HS-5 (cell line): Measurements from ENCODE around the gene CCDC116.
A peak's percentile ranks its signal among the peaks of the same experiment; 100 is the strongest.
"Not testable (repeated sequence)": the region's sequence is repeated elsewhere in the genome, so short reads cannot be mapped to it uniquely, and the experiment has no call there.

Experiments
- DNase-seq: peaks from one replicate; pipeline ENCODE4 v3.0.0-alpha.2; 2012; ENCODE audit warnings: low read depth

CCDC116 gene

DNA sequence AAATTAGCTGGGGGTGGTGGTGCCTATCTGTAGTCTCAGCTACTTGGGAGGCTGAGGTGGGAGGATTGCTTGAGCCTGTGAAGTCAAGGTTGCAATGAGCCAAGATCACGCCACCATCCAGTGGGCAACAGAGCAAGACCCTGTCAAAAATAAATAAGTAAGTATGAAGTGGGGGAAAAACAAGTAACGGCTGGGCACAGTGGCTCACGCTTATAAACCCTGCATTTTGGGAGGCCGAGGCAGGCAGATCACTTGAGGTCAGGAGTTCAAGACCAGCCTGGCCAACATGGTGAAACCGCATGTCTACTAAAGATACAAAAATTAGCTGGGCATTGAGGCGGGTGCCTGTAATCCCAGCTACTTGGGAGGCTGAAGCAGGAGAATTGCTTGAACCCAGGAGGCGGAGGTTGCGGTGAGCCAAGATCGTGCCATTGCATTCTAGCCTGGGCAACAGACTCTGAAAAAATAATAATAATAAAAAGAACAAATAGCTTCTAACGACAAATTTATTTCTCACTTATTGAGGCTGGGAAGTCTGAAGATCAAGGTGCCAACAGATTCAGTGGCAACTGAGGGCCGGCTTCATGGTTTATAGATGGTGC is 22.9 kb upstream of the CCDC116 start:
- not testable (repeated sequence) for DNase-seq

DNA sequence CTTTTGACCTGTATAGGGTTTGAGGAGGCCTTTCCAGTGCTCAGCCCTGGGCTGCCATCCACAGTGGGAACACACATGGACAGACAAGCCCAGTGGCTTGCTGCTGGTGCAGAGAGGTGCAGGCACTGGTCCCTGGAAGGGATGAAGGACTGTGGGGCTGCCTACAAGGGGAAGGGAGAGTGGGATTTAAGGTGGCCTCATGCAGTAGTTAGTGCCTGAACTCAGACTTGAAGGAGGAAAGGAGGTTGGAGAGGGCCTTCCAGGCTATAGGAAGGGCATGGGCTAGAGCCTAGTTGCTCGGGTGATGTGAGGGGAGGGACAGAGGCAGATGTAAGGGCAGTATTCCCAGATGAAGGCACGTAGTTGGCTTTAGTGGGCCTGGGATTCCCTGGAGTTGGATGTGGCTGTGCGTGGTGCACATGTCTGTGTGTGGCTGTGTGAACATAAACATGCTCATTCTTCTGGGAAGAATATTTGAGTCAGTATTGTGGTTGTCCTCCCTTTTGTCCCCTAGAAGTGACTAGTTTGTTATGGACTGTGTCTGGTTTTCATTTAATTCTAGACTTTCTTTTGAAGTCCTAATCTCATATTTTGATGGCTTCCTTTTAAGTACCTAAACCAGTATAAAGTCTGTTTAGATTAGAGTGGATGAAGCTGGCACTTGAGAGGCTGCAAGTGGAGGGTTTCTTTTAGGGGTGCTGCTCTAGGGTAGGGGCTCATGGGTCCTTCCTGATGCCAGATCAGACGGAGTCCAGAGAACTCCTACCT is 21.2 kb upstream of the CCDC116 start:
- DNase-seq, result no peak

DNA sequence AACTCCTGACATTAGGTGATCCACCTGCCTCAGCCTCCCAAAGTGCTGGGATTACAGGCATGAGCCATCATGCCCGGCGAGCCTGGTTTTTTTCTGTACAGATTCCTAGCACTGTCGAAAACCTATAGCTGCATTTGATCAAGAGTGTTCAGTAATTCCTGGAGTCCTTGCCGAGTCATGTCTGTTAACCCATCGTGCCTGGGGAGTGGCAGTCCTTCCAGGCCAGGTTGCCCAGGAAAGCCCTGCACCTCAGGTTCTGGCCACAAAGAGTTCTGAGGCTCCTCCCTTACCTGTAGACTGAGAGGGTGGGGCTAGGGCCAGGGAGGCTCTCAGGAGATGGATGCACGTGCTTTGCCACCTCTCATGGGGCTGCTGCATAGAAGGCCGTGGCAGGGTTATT is 19.7 kb upstream of the CCDC116 start:
- no peak for DNase-seq

DNA sequence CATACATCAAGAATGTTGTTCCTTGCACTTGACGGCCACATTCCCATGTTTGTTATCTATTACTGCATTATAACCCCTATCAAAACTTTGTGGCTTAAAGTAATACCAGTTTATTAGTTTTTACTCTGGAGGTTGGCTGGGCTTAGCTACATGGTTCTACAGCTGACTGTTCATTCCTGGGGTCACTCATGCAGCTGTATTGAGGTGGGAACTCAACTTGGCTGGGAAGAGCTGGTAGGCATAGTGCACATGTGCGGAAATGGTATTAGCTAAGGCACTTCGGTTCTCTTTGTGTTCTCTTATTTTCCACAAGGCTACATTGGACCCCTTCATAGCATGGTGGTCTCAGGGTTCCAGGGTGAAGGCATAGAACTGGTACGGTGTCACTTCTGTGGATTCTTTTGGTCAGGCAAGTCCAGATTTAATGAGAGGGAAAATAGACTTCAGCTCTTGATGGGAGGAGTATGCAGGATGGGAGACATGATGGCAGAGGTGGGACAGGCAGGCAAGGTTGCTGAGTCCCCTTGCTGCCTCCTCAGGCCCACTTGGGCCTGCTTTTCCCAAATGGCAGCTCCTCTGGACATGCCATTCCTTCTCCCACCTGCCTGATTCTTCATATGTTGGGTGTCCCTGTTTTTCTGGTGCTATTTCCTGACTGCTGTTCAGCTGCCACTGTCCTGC is 18.9 kb upstream of the CCDC116 start:
- no peak for DNase-seq

DNA sequence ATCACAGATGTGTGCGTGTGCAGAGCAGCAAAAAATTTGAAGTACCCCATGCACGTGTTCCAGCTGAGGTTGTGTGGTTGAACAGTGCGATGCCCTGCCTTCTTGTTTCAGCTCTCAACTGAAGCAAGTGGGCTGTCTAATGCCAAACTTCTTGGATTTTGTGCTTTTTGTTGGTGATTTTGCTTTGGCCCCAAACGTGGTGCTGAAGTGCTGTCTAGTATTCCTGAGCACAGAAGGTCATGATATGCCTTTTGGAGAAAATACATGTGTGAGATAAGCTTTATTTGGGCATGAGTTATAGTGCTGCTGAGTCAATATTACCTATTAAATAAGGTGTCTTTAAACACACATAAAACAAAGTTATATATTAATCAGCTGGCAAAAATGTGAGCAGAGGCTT is 16.8 kb upstream of the CCDC116 start:
- DNase-seq, result no peak

DNA sequence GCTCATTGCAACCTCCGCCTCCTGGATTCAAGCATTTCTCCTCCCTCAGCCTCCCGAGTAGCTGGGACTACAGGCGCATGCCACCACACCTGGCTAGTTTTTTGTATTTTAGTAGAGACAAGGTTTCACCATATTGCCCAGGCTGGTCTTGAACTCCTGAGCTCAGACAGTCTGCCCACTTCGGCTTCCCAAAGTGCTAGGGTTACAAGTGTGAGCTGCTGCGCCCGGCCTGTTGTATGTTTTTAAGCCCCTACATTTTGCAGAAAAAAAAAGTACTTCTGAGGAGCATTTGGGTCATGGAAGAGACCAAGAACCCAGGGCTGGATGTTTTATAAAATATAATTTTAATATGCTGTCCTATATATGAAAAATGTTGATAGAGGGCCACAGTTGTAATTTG is 15.2 kb upstream of the CCDC116 start:
- DNase-seq, result not testable (repeated sequence)

DNA sequence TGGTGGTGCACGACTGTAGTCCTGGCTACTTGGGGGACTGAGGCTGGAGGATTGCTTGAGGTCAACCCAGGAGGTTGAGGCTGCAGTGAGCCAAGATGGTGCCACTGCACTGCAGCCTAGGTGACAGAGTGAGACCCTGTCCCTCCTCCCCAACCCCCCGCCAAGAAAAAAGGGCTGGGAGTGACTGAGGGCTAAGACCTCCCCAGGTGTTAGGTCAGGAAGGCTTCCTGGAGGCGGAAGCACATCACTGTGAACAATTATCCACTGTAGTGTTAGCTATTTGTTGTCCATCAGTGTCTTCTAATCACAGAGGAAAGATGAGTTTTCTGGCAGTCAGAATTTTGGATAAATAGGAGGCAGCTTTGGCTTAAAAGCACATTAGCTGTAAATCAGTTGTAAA is 11.5 kb upstream of the CCDC116 start:
- DNase-seq, result no peak

DNA sequence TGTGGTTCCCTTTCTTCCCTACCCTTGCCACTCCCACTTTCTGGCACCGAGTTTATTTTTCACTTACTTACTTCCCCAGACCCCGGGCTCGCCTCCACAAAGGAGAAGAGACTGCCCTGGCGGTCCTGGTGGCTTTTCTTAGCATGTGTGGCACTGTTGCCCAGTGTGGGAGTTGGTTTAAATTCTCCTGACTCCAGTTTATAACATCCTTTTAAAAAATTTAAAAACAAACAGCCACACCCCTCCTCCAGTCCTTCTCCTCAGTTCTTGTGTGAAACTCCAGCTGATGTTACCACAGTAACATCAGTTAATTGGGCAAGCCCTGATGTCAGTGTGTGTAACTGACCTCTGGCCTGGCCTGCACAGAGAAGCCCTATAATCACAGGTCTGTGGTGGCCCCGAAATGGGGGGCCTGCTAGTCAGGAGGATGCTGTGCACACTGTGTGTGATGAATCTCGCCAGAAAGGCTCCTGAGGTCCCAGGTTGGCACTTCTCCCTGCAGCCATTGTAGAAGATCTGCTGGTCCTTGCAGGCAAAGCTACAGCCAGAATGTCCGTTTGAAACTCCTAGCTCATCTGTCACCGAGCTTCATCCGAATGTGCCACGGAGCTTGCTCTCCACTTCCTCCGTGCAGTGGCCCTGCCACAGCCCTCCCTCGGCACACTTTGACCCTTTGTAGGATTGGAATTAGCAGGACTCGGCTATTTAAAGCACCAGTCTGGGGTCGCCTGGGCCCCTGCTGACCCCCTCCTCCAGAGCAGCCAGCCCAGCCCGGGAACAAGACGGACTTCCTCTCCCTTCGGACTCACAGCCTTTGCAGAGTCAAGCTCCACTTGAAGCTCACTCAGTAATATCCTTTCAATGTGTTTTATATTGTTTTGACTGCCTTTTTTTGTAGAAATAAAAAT is 10.3 kb upstream of the CCDC116 start:
- DNase-seq, result no peak

DNA sequence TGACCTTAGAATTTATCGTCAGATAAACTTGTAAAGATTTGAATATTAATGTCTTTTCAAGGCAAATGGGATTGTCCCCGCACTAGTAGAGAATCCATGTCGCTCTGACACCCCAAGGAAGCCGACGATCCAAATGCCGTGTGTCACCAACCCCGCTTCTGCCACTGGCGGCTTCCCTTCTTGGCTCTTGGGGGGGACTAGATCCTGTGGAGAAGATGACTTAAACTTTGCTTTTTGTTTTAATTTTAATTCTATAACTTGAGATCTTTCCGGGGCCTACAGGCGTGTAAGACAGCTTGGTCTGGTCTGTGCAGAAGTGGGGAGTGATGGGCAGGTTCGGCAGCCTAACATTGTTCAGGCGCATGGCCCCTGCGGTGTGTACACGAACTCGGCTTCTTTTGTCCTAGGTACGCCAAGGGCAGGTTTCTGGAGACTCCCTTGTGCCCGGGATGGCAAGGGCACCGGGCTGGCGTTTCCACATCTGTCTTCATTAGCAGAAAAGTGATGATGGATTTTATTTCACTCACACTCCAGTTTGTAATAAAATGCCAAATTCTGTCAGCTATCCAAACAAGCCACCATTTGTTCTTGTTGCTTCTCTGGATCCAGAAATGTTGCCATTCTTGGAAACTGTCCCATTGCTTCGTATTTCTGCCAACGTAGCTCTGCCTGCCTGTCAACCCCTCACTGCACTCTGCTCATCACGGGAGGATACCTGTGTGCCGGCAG is 9.5 kb upstream of the CCDC116 start:
- DNase-seq, result no peak

DNA sequence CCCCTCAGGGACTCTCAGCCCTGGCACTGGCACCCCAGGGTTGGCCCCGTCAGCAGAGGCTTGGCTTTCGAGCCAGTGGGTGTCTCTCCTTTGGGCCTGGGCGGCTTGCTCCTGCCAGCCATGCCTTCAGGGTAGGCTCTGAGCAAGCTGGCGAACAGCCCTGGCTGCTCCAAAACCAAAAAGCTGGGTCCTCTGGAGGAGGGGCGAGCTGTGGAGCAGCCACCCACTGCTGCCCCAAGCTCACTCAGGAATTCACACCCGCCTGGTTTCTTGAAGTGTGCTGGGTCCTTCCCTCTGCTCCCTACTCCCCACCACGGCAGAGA is 9.0 kb upstream of the CCDC116 start:
- no peak for DNase-seq

DNA sequence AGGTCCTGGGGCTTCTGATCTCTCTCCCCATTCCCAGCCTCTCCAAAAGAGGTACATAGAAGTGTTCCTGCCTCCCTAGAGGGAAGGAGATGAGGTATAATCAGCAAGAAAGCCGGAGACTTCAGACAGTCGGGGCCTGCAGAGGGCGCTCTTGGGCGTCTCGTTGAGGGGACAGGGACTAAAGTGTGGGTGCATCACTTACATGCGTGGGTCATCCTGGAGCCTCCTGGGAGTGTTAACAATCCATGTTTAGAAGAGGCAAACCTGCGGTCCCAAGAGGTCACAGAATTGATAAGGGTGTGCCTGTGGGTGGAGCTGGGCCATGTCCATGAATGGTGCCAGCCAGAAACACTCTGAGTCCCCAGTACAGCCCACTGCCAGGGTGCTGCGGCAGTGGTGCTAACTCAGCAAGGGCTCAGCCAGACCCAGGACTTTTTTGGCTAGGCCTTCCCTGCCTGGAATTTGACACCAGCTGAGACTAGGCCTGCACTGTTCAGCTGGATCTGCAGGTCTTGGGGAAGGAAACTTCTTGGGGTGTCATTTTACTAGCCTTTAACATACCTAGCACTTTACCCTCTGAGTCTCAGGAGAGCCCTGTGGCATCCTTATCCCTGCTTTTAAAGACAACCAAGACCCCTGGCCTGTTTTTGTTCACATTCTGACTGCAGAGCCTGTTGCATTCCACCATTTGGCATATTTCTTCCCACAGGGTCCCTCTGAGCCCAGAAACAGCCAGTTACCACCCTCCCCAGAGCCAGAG is 8.3 kb upstream of the CCDC116 start:
- DNase-seq, result no peak

DNA sequence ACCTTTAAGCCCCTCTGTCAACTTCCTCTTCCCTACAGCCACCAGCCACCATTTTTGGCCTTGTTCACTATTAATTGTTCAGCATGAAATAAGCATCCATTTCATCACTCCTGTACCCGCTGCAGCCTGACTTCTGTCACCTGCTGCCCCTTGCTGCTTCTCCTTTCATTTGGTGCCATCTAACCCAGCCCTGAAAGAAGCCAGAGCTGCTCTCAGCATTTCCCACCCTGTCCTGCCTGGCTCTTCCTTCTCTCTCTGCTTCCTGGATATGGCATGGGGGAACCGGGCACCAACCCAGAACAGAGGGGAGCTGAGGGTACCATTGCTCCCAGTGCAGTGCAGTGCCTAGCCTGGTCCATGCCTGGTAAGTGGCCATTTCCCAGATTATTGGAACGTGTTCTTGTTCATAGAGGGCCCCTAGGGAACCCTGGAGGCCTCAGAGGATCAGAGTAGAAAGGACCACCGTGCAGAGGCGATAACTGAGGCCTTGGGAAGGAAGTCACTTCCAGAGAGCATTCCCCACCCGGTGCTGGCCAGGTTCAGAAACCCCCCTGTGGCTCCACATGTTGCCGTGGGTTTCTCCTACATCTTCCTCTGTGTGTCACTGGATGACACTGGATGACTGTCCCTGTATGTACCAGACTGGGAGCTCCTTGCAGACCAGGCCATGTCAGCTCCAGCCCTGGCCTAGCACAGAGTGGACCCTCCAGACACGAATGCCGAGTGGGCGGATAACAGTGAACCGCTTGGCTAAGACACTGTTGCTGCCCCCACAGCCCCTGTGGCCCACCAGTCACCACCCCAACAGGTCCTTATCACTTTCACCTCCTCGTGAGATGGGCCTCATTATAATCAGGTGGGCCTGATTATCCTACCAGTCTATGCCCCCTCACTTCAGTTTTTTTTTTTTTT is 7.4 kb upstream of the CCDC116 start:
- no peak for DNase-seq

DNA sequence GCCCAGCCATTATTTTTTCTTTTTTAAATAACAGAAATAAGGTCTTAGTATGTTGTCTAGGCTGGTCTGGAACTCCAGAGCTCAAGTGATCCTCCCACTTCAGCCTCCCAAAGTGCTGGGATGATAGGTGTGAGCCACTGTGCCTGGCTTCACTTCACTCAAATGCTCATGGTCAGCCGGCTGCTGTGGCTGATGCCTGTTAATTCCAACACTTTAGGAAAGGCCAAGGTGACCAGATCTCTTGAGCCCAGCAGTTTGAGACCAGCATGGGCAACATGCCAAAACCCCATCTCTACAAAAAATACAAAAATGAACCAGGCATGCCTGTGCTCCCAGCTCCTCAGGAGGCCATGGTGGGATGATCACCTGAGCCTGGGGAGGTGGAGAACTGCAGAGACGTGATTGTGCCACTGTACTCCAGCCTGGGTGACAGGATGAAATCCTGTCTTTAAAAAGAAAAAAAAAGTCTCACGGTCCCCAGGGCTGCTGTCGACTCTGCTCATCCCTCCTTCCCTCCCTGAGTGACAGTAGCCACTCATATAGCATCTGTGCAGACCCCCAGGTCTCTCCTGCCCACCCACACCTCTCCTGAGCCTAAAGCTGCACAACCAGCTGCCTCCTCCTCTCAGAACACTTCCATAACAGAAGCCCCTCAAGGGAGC is 6.4 kb upstream of the CCDC116 start:
- no peak for DNase-seq

DNA sequence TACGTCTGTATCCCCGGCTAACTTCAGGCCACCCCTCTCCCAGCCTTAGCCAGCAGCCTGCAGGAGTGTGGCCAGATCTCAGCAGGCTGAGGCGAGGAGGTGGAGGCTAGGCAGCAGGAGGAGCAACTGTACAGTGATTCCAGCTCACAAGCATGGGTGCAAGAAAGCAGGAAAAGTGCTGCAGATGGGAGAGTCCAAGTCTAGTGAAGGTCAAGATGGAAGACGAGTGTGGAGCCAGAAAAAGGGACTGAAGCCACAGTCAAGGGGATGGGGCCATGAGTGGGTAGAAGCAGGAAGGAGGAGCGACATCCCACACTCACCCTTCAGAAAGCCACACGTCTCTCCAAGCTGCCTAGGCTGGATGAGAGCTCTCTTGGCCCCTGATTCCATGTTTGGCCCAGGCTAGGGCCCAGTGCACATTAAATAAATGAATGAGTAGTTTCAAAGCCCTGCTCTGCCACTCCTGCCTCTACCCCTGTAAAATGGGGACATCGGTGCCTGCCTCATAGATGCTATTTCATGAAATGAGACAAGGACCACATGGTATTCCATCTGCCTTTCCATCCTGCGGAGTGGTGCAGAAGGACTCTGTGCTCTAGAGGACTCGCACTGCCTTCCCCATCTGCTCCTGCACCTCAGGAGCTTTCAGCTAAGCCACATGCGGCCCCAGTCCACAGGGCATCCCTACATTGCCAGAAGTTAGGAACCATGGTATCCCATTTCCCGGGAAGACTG is 5.7 kb upstream of the CCDC116 start:
- DNase-seq, result no peak

DNA sequence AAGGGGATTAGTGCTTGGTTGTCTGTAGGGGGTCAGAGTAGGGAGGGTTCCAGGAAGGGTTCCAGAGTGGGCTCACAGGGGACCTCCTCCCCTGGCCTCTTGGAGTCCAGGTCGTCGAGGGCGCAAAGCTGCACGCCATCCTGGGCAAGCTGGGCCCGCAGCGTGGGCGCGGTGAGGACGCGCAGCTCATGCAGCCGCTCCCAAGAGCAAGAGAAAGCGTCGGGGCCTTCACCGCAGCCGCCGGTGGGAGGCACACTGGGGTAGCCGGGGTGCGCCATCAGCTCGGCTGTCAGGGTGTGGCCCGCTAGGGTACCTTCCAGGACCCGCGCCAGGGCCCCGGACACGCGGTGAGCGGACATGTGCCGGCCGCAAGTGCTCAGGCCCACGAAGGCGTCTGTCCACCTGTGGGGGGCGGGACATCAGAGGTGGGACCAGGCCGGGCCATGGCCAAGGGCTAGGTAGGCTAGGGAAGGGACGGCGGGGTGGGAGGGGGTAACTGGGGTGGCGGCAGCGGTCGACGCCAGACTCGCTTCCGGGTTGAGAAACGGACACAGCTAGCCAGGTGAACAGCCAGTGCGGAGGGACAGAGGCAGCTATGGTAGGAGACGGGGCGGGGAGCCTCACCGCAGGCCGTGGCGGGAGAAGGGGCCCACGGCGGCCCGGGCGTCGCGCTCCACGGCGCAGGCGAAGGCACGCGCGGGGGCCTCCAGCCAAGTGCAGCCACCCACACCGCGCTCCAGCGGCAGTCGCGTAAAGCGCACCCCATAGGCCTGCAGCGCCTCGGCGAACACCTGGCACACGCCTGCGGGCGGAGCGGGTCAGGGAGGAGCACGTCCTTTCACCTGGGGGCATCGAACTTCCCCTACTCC is 3.9 kb upstream of the CCDC116 start:
- DNase-seq, result no peak

DNA sequence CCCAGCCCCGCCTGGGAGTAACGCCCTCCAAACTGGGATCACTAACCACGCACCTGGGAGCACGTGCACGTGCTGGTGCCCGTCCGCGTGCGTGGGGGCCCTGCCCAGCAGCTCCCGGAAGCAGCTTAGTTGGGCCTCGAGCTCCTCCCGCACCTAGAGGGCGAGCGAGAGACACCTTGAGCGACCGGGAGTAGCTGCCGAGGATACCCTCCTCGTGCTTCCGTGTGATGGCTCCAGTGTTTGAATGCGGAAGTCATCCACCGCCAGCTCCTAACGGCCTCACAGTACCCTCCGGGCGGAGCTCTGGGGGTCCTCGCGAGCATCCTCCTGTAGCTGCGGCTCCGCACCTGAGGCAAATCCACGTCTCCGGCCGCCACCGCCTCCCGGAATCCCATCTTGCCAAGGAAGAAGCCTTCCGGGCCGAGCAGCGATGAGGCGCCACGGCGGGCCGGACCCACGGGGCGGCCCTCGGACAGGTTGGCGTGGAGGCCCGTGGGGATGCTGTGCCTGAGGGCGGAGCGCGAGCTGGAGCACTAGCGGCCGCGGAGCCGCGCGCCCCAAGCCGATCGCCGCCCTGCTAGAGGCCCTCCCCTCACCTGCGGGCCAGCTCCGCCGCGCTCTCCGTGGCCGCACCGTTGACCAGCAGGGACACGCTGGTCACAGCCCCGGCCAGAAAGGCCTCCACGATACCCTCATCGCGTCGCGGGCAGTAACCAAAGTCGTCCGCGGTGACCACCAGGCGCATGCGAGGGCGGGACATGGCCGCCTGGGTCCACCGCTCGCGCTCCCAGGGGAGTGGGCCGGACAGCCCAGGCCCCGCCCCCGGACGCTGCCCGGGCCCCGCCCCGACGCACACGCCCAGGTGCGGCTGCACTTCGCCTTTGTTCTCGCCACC is 3.1 kb upstream of the CCDC116 start, which contains the start of gene YDJC:
YDJC (minus strand) TSS at position 768 of the 895 bp plus-strand sequence; CDS start at position 760, 8 bp downstream.
- DNase-seq, result peak; percentile 61

DNA sequence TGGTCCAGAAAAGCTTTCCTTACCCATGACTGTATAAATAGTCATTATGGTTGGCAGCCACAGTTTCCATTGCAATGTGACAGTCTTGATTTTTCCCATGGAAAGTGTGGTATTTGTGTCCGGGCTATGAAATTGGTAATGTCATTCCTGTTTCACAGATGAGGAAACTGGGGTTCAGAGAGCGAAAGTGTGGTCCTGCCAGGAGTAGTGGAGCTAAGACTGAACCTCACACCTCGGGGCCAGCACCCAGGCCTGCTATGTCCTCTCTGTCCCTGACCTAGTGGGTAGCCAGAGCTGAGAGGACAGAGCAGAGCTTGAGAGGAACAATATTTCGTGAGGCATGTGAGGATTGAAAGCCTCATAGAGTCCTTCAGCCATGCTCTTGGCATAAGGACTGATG is 1.5 kb upstream of the CCDC116 start:
- DNase-seq, result no peak
